Erythroblast (primary cell): ENCODE data around the gene EGLN2.

ENCODE experiments used
- GATA1 ChIP-seq: IDR thresholded peaks from 2 replicates; pipeline ENCODE4 v1.6.1; 2011; ENCODE audit warnings: low read depth, mild to moderate bottlenecking, control low read depth, low read length, moderate library complexity
- POLR2A ChIP-seq: IDR thresholded peaks from 2 replicates; pipeline ENCODE4 v1.6.1; 2011; ENCODE audit warnings: mild to moderate bottlenecking, low read length

DNA sequence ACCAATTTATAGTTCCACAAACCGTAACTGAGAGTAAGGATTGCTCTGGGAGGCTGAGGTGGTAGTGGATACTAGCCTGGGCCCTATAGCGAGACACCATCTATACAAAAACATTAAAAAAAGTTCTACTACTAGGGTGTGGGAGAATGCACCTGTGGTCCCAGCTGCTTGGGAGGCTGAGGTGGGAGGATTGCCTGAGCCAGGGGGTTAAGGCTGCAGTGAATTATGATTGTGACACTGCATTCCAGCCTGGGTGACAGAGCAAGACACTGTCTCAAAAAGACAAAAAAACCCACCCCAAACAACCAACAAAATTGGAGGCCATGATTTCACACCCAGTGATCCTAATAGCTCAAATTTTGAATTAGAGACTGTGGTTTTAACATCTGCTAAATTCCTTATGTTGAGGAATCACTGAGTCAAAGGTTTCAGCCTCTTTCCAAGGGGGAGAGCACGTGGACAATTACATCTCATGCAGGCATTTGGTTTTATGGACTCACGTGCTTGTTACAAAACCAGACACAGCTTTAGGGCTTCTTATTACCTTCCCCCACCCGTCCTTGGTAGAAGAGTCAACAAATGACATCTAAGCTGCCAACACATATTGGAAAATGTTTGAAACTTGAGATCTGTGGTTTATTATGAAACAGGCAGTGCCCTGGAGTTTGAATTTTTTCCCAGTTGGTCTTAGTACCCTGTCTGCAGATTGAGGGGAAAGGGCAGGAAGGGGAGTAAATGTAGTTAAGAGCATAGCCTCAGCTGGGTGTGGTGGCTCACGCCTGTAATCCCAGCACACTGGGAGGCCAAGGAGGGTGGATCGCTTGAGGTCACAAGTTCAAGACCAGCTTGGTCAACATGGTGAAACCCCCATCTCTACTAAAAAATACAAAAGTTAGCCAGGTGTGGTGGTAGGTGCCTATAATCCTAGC is 32.8 kb downstream of the EGLN2 start:
- TF ChIP-seq GATA1 (no peak), POLR2A (no peak)
